ENCODE data around the gene TNXB. TPM values are rescaled to one million over a fixed set of nuclear protein-coding genes. Genes with fewer than 3 reads are reported as not detected.

Gene TNXB
- total and polyA plus RNA-seq, 2 of the 4 experiments (the other 2 are of a cell fraction): 0.05 TPM; not detected in 1

DNA sequence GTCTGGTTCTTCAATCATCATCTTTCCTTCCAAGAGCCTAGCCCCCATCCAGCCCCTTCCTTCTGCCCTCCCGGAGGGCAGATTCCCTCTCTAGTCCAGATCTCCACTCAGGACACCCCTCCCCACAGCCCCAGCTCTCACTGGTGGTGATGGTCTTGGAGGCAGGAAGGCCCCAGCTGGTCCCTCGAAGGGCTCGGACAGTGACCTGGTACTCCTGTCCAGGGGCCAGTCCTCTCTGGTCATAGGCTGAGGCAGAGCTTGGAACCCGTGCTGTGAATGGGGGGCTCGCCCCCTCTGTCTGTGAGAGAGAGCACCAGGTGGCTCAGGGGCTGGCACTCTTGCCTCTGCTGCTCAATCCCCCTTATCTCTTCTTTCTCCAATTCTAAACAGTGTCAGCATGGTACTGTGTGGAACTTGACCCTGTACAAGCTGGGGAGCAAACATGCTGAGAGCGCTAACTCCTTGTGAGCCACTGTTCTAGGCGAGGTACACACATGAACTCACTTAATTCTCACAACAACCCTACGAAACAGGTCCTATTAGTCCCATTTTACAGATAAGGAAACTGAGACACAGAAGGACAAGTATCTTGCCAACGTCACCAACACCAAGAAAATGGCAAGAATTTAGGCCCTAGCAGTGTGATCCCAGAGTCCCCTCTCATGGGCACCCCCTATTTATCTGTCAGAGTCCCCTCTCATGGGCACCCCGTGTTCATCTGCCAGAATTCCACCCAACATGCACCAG, 19.9 kb downstream of the TNXB start (continued):
- no peak for TF ChIP-seq CHD1 (IDR thresholded peaks at IDR 0.05; ENCODE audit: low read depth, low read length)

DNA sequence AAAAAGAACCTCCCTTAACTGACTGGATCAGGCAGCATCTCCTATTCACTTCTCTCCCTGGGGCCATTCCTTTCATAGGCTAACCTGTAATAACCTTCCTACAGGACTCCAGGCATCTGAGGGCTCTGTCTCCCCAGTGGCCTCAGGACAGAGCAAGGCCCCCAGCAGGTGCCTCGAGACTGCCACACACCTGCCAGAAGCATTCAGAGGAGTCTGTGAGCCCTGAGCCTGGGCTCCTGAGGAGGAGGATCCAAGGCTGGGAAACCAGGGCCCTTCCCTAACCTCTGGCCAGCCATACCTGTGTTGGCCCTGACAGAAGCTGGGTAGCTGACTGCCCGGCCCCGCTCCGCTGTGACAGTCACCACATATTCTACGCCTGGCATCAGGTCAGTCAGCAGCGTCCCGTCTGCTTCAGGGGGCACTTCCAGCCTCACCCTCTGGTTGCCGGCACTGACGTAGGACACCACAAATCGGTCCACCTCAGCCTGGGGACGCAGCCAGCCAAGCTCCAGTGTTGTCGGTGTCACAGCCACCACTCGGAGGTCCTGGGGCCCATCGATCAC, 20.6 kb downstream of the TNXB start:
- Histone ChIP-seq H3K79me1 (ENCODE audit: low read depth in 1 of 2, low read length in 2 of 2) (no peaks in the 10 kb centered on the region), H3K27ac (ENCODE audit: insufficient read depth, low read length) (no peak overlapping the region), H3K27me3 (ENCODE audit: control insufficient read depth, insufficient read depth, low read length) (peaks cover 53% of the 10 kb centered on the region), H4K20me1 (ENCODE audit: insufficient read depth, low read length) (peaks cover 15% of the 10 kb centered on the region), H3K56ac (ENCODE audit: extremely low read depth, insufficient read depth, low read length) (no peak overlapping the region), H4K8ac (ENCODE audit: low read depth in 2 of 2, low read length in 2 of 2) (no peak overlapping the region), H2BK20ac (ENCODE audit: low read depth, low read length) (peak overlapping the region; percentile 40; the same call in 1 of the 2 replicates), H2BK120ac (ENCODE audit: low read depth, low read length) (no peak overlapping the region), H3K14ac (replicated peaks; ENCODE audit: low read depth, low read length) (no peak overlapping the region), H3K4me2 (ENCODE audit: low read depth, low read length) (no peak overlapping the region), H4K5ac (ENCODE audit: low read depth, low read length) (no peak overlapping the region), H2AFZ (replicated peaks; ENCODE audit: low read length, poor library complexity) (no peak overlapping the region), H3K4me3 (ENCODE audit: insufficient read depth, low read depth, low read length) (no peak overlapping the region), H2AK5ac (ENCODE audit: low read depth, low read length) (no peak overlapping the region), H3K4me1 (ENCODE audit: control insufficient read depth, insufficient read depth, low read length) (peaks cover 22% of the 10 kb centered on the region), H3K23ac (ENCODE audit: low read depth, low read length) (no peak overlapping the region), H3K9me1 (ENCODE audit: insufficient read depth, low read length) (peaks cover 20% of the 10 kb centered on the region), H2BK5ac (ENCODE audit: low read depth, low read length, poor library complexity, severe bottlenecking) (no peak overlapping the region), H2AK9ac (replicated peaks; ENCODE audit: low read depth, low read length, poor library complexity) (no peak overlapping the region), H3K4ac (ENCODE audit: low read depth, low read length) (no peak overlapping the region), H2BK15ac (ENCODE audit: low read depth, low read length) (peak overlapping the region; percentile 64; the same call in 1 of the 3 replicates), H4K91ac (ENCODE audit: insufficient read depth, low read depth, low read length) (no peak overlapping the region), H3K18ac (ENCODE audit: low read depth, low read length) (no peak overlapping the region), H3K9me3 (ENCODE audit: control insufficient read depth, insufficient read depth, low read length) (no peaks in the 10 kb centered on the region), H3K36me3 (ENCODE audit: control insufficient read depth, insufficient read depth, low read length) (no peaks in the 10 kb centered on the region), H3K9ac (ENCODE audit: low read depth, low read length) (no peak overlapping the region)
- in situ Hi-C loops (cut with MboI; ENCODE audit: low sequenced_read_pairs): no loop called here
- ChIA-PET CTCF (no interaction called here), POLR2A (ENCODE audit: unreplicated experiment) (no interaction called here)
- intact Hi-C loops (cut with micrococcal nuclease): no loop called here
- WGBS, 2 experiments (ENCODE audit: extremely low coverage in 2 of 2, insufficient read length in 1 of 2): 97% methylated on average over 7 of the region's 14 CpGs; no CpG with 5 or more reads in 1 of the 2 experiments
- BruUV-seq (replicated peaks): no TSS peak
- DNase-seq: no peak
- ATAC-seq (ENCODE audit: low read depth): no peak
- dilution Hi-C loops (cut with HindIII; ENCODE audit: low sequenced_read_pairs, unreplicated experiment): no loop called here
- TF ChIP-seq RFX5 (IDR thresholded peaks at IDR 0.05; ENCODE audit: low read depth, low read length) (no peak), MXI1 (IDR thresholded peaks at IDR 0.05; ENCODE audit: borderline replicate concordance, low read depth, low read length) (no peak), CEBPB (IDR thresholded peaks at IDR 0.05; ENCODE audit: low read depth, low read length) (no peak), POLR2A (IDR thresholded peaks at IDR 0.05; ENCODE audit: low read depth, low read length) (no peak), FOS (IDR thresholded peaks at IDR 0.05; ENCODE audit: low read depth, low read length) (no peak), CHD1 (IDR thresholded peaks at IDR 0.05; ENCODE audit: low read depth, low read length) (no peak), BHLHE40 (IDR thresholded peaks at IDR 0.05; ENCODE audit: low read depth, low read length) (no peak), RCOR1 (IDR thresholded peaks at IDR 0.05; ENCODE audit: insufficient replicate concordance, low read length) (no peak), SMC3 (IDR thresholded peaks at IDR 0.05; ENCODE audit: low read depth, low read length) (no peak)
- TF ChIP-seq, protein P1, sequence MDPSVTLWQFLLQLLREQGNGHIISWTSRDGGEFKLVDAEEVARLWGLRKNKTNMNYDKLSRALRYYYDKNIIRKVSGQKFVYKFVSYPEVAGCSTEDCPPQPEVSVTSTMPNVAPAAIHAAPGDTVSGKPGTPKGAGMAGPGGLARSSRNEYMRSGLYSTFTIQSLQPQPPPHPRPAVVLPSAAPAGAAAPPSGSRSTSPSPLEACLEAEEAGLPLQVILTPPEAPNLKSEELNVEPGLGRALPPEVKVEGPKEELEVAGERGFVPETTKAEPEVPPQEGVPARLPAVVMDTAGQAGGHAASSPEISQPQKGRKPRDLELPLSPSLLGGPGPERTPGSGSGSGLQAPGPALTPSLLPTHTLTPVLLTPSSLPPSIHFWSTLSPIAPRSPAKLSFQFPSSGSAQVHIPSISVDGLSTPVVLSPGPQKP (IDR thresholded peaks at IDR 0.05; ENCODE audit: borderline replicate concordance, low read depth, low read length): no peak
- TF ChIP-seq, protein P2, sequence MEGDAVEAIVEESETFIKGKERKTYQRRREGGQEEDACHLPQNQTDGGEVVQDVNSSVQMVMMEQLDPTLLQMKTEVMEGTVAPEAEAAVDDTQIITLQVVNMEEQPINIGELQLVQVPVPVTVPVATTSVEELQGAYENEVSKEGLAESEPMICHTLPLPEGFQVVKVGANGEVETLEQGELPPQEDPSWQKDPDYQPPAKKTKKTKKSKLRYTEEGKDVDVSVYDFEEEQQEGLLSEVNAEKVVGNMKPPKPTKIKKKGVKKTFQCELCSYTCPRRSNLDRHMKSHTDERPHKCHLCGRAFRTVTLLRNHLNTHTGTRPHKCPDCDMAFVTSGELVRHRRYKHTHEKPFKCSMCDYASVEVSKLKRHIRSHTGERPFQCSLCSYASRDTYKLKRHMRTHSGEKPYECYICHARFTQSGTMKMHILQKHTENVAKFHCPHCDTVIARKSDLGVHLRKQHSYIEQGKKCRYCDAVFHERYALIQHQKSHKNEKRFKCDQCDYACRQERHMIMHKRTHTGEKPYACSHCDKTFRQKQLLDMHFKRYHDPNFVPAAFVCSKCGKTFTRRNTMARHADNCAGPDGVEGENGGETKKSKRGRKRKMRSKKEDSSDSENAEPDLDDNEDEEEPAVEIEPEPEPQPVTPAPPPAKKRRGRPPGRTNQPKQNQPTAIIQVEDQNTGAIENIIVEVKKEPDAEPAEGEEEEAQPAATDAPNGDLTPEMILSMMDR (conservative IDR thresholded peaks at IDR 0.05; ENCODE audit: low read depth, low read length): no peak
- TF ChIP-seq, protein P3, sequence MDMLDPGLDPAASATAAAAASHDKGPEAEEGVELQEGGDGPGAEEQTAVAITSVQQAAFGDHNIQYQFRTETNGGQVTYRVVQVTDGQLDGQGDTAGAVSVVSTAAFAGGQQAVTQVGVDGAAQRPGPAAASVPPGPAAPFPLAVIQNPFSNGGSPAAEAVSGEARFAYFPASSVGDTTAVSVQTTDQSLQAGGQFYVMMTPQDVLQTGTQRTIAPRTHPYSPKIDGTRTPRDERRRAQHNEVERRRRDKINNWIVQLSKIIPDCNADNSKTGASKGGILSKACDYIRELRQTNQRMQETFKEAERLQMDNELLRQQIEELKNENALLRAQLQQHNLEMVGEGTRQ (IDR thresholded peaks at IDR 0.05; ENCODE audit: low read depth, low read length): no peak
